ENCODE measurements around the gene VWA3A.

GRCh38 chr16:22174642-22175041, 82.3 kb downstream of the VWA3A start:
- TF ChIP-seq POLR2A (IDR thresholded peaks at IDR 0.05; ENCODE audit: low read depth, low read length) (no peak), POLR2AphosphoS5 (IDR thresholded peaks at IDR 0.05; ENCODE audit: low read depth, low read length) (no peak)
